Measurements from ENCODE around the gene SMIM44.
A peak's percentile ranks its signal among the peaks of the same experiment; 100 is the strongest.

Gene SMIM44

DNA sequence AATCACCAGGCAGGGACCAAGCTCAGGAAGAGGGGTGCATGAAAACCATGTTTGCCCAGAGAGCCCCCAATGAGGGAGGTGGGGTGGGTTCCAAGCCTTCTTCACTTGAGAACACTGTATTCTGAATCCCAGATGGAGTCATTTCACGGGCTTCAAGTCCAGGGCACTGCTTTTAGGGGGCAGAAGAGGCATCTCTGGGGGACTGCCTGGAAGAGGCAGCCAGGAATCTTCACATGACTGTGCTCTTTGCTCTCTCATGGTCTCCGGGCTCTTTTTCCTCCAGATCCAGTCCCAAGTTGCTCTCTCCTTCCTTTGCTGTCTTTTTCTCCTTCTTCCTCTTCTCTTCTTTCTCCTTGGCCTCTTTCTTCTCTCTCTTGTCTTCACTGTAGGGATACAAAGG lies 8.6 kb downstream of the SMIM44 start:
- no peak for DNase-seq

DNA sequence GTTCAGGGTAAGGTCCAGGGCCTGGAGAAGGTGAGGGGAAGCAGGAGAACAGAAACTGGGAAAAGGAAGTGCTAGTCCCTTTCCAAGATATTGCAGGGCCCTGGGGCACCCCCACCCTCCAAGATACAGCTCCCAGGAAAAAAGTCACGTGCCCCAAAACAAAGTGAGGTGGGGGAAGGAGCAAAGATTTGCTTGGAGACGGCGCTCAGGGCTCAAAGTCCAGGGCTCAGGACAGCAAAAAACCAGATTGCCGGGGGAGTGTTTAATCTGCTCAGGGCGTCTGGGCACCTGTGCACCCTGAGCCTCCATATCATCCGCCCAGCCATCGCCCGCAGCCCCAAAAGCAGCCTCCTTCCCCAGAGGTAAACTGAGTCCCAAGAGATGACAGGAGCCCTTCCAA lies 9.2 kb downstream of the SMIM44 start:
- no peak for DNase-seq

DNA sequence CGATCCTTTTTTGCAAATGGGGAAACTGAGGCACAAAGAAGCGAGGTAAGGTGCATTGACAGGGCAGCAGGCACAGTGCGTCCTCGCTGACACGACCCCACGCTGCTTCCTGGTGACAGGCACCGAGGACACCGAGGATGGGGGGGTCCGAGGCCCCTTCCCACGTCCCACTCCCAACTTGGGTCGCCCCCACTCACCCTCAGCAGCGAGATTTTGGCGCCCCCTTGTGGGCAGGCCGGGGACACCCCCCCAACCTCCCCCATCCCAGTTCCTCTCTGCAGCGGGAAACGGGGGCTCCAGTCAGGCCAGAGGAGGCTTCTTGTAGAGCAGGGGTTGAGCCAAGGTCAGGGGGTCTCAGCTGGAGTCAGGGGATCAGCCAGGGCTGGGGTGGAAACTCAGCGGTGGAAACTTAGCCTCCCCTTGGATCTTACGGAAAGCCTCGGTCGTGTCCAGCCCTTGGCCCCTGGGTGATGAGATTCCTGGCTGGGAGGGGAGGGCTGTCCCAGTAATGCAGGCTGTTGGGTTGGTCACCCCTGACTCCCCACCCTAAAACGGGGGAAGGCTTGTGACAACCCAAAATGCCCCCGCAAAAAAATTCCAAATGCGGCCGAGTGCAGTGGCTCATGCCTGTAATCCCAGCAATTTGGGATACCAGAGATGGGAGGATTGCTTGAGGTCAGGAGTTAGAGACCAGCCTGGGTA lies 11.1 kb downstream of the SMIM44 start:
- no peak for DNase-seq

DNA sequence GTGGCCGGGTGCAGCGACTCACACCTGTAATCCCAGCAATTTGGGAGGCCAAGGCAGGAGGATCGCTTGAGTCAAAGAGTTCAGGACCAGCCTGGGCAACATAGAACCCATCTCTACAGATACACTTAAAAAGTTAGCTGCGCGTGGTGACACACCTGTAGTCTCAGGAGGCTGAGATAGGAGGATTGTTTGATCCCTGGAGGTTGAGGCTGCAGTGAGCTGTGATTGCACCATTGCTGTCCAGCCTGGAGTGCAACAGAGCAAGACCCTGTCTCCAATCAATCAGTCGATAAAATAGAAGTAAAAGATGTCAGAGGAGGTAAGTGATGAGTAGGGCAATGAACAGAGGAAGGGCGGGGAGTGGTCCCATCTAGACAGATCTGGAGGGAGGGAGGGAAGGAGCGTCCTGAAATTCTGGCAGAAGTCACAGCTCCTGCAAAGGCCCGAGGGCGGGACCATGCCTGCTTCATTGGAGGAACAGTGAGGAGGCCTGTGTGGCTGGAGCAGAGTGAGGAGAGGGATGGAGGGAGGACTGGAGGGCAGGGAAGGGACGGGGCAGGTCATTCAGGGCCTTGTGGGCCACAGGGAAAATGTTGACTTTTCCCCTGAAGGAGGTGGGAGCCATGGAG lies 12.6 kb downstream of the SMIM44 start:
- DNase-seq, result no peak

DNA sequence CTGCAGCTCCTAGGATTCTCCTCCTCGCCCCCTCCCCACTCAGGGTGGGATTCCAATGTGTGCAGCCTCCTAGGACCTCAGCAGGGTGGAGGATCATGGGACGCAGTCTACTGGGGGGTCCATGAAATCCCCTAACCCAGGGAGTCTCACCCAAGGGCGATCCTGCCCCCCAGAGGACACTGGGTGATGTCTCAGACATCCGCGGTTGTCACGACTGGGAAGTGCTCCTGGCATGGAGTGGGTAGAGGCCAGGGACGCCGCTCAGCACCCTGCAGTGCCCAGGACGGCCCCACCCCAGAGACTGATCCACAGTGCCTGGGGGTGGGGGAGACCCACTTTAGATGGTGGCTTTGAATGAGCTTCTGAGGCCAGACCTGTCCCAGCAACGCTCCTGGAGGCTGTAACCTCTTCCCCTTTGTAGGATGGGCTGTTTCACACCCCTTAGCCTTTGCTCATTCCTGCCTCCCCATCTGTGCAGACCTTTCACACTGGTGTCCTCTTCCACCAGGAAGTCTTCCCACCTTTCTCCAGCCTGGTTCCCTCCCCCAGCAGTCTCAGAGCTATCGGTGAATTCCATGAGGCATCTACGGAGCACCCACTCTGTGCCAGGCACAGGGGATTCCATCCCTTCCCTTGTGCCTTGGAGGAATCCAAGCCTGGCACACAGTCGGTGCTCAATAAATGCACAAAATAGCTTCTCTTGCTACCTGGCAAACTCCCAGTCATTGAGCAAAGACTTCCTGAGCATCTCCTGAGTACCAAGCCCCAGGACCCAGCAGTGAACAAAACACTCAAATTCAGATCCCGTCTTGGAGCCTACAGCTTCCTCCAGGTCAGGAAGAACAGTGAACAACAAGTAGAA lies 13.4 kb downstream of the SMIM44 start:
- DNase-seq, result no peak

DNA sequence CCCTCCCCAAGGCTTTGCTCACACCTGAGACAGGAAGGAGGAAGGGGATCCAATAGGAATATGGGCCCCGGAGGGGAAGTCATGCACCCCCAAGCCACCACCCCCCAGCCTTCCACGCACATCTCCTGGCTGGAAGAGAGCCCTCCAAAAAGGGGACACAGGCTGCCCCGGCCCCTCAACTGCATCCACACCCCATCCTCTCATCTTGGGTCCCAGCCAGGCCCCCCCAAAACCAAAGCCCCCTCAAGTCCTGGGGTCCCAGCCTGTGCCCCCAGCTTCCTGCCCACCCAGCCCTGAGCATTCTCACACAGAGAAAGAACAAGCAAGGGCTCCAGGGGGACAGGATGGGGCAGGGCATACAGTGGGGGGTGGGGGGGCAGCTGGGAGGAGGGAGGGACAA lies 15.0 kb downstream of the SMIM44 start:
- DNase-seq, result no peak

DNA sequence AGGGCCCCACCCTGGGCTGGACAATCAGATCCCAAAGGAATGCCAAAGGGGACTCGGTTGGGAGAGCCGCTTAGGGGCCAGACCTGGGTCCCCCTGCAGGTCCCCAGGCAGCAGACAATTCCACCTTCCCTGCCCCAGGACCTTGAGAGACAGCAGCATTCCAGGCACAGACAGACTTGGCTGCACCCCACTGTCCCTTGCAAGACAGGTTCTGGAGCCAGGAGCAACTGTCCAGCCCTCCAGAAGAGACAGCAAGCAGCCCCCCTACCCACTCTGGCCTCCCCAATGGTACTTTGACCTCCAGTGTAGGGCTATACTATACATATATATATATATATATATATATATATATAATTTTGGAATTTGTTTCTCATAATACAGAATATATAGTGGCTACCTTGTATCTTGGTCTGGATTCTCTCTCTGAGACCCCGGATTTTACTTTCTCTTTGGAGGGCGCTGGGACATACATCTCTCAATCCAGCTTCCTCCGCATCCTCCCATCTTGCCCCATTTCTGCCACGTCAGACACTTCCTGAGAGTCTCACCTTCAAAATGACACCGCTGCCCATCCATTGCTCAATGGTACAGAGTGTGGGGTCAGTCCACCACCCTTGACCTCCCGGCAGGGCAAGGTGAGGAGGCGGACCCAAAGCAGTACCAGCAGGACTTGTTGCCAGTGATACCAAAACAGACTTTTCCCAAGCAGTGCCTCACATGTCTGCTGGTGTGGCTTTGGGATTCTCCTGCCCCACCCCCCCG lies 15.6 kb downstream of the SMIM44 start:
- no peak for DNase-seq

DNA sequence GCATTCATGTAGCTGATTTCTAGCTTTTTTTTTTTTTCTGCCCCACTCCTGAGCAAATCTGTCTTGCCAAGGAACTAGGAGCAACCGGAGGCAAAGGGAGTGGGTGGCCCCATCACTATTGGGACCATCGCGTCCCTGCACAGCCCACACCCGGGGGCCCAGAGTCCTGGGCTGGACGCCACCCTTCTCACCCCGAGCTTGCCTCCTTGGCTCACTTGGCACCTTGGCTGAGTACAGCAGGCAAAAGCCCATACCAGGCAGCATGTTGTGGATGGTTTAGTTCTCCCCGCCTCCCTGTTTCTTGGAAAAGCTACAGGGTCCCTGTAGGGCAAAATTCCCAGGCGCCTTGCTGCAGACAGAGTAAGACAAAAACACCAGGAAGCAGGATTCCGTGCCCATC lies 16.6 kb downstream of the SMIM44 start:
- DNase-seq, result no peak

DNA sequence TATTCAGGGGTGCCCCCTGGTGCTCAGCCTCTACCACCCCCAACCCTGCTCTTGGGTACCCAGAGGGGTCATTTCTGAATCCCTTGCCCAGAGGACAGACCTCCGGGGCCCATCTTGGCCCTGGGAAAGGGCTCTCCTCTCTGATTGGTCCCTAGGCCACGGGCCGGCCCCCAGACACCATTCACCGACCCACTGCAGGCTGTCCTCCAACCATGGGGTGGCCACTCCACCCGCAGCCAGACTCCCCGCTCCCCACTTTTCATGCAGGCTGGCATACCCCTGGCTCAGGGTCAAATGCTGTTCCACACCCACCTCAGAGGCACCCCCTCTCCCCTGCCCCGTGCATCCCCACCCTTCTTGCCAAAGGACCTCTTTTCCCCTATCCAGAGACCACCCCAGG lies 17.7 kb downstream of the SMIM44 start:
- no peak for DNase-seq

DNA sequence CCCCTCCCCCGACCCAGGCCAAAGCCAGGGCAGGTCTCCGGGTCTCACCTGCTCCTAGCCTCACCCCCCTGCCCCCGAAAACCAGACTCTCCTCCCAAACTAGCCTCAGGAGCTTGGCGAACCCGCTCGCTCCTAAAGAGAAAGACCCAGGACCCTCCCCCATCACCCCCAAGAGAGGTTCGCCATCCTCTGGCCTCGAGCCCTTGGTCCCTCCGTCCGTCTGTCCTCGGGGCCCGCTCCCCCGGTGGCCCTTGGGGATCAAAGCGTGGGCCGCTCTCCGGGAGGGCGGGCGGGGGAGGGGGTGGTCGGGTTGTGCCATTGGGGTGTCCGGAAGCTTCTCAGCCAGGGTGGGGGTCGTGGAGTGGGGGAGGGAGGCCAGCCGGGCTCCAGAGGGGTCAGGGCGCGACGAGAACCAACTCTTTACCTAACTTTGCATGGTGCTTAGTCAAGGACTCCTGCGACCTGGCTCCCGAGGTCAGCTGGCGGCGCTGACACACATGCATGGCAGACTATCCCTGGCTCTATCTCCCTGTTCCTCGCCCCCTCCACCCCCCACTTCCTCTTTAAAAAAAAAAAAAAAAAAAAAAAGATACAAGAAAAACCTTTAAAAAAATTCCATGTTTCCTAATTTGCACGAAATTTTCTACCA lies 18.5 kb downstream of the SMIM44 start:
- DNase-seq, result no peak

DNA sequence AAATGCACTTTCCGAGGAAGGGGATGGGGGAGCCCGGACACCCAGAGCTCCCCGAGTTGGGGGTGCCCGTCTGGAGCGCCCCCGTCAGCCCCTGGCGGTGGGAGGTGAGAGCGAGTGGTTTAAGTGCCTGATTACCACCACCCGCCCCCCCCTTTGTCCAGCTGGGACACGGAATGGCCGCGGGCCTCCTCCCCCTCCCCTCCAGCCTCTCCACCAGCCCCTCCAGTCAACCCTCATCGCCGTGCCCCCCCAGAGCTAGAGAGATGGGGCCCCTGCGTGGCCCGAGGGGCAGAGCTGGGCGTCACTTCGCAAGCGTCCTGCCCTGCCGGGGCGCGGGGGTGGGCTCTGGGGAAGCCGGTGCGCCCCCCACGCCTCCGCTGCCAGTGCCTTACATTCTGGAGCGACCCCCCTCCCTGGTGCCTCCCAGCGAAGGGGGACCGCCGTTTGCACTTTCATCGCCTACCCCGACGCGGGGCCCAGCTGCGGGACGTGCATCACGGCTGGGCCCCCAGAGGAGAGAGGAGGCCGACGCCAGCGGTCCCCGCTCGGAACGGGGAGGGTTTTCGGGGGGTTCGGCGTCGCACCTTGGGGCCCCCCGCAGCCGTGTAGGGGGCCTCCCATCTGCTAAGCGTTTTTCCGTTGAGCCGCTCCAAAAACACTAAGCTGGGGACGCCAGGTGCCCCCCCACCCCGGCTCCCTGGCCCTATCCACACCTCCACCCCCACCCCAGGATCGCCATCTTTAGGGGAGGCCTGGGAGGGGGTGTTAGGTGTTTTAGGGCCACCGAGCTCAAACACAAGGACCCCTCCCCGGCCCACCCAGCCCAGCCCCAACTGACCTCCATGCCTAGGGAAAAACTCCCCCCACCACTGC lies 19.3 kb downstream of the SMIM44 start:
- no peak for DNase-seq

DNA sequence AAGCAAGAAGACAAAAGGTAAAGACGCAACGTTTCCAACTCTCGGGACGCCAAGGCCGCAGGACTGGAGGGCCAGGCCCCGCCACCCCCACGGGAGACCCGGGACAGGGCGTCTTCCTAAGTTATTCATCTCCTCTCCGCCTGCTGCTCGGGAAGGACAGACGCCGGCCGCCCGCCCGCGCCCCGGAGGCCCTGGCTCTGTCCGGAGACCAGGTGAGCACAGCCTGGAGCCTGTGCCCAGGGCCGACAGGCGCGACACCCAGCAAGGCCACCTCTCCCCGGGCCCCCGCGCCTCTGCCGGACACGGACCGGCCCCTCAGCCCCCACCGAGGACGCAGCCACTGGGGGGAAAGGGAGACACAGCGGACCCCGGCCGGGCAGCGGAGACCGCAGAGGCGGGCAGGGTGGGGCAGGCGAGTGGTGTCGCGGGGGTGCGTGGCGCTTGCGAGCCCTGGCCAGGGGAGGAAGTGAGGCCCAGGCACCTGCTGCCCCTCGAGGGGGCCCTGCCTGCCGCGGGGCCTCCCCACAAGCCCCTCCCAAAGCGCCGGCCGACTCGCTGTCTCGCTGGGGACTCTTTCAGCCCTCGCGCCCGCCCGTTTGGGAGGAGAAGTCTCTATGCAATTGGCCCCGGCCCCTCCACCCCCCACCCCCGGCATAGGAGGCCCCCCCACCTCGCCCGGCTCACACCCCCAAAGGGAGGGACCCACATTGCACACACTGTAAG lies 20.1 kb downstream of the SMIM44 start:
- no peak for DNase-seq

DNA sequence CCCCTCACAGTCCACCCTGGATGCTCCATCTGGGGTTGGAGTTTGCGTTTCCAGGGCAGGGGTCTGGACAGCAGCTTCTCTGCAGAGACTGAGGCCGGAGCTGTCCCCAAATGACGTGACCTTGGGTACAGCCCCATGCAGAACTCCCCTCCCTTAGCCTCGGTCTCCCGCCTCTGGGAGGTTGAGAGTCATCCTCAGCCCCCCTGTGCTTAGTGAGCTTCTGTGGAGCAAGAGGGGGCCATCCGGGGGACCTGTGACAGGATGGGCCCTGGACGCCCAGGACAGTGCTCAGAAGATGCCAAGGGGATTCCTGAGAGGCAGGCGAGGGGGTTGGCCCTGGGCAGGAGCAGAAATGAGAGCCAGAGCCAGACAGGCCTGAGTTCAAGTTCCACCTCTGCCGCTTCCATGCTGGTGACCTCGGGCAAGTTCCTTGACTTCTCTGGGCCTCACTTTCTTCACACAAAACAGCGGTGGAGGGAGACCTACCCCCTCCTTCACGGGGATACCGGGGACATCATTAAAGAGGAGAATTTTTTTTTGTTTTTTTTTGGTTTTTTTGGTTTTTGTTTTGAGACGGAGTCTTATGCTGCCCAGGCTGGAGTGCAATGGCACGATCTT lies 23.2 kb downstream of the SMIM44 start:
- no peak for DNase-seq

DNA sequence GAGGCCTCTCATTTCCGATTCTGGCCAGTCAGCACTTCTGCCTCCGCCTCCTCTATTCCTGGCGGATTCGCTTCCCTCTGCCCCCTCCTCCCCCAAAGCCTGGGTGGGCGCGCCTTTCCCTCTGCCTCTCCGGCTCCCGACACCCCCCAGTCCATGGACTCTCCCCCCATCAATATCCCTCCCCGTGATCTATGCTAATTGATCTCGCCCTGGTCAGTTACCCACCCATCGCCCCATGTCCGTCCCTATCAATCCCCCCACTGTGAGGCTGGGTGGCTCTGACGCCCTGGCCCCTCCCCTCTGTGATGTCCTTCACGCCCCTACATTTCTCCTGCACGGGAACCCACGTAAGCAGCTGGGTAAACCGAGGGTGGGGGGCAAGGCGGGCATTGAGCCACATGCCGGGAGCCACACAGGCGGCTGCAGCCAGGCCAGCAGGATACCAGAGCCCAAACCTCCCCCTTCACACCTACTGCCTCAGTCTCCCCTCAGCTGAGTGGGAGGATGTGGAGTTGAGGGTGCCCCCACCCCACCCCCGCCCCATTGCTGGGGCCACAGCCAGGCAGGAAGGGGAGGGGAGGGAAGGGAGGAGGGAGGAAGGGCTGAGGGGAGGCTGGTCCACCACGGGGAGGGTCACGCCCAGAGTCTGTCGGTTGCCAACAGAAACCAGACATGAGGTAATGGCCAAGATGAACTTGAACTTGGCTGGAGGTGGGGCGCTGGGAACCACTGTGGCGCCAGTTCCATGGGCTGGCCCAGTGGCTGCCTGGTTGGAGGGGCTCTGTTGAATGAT lies 24.0 kb downstream of the SMIM44 start:
- peak in 1 of 2 experiments; percentile 17 for DNase-seq

DNA sequence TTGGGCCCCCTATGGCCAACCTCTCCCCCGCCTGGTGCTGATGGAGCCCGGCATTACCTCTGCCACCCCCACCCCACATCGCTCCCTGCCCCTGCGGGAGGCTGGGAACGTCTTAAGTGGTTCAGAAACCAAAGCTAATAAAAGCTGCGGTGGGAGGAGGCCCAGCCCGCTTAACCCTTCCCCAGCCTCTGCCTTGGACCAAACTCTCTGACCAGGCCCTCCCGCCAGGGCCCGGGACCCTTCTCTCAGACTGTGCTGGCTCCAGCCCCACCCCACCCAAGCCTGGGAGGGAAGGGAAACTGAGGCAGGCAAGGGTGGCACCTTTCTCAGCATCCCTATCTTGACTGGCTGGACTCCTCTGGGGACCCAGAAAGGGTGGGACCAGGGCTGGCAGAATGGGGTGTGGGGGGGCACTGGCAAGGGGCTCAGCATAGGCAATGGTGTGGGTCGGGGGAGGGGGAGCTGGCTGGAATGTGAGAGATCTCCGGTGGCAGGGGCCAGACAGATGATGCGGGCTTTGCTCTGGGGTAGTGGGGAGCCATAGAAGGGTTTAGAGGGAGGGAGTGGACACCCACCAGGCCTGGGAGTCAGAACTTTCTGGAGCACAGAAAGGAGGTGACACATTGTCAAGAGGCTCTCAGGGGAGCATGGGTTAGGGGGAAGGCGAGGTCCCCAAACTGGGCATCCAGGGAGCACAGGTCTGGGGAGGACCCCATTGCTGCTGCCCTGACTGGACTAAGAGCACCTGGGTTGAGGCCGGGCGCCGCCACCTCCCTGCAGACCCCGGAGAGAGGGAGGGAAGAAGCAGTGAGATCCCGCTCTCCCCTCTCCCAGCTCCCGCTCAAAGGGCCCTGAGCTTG lies 24.8 kb downstream of the SMIM44 start:
- no peak for DNase-seq

DNA sequence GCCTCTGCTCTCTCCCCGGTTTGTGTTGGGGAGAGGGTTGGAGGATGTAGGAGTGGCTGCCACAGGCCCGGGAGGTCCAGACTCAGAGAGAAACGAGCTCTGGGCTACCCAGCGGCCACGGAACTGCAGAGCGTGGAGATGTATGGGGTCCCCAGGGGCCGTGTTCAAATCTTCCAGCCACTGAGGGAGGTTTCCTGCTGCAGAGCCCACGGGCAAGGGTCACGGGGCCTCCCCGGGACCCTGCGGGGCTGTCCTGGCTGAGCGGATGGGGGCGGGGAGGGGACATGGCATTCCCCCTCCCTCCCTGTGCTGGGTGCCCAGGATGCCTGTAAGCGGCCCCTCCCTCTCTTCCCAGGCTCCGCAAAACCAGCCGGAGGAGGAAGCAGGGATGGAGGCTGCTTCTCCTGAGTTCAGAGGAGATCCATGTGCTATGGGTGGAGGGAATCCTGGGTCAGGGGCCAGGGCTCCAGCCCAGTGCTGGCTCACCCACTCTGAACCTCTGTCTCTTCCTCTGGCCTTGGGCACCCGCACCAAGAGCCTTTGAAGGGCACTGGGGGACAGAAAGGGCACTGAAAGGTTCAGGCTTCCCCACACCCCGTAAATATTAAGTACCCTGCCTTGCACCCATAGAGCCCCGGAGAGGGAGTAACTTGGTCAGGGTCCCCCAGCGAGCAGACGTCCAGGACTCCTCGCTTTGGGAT lies 25.6 kb downstream of the SMIM44 start:
- no peak for DNase-seq

DNA sequence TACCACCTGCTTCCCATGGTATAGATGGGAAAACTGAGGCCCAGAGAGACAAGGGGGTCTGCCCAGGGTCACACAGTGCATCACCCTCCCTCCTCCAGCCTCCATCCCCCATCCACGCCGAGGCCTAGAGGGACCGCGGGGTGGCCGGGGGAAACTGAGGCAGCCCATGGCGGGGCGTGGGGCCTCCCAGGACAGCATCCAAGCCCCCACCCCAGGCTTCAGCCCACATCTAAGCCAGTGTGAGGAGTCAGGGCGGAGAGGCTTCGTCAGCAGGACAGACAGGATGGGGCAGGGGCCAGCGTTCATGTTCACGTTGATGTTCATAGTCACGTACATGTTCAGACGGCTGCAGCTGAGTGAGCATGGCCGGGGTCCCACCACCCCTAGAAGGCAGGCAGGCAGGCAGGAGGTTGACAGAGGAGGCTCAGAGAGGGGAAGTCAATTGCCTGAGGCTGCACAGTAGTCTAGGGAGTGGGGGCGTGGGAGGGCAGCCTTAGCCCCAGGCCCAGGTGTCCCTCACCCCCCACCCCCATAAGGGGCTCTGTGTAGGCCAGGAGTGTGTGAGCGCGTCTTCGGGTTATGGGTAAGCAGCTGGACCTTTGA lies 26.2 kb downstream of the SMIM44 start:
- no peak for DNase-seq
